Mesodermal cell (in vitro differentiated cells): ENCODE results near the gene AFF3.
"Not testable (repeated sequence)": the region's sequence is repeated elsewhere in the genome, so short reads cannot be mapped to it uniquely, and the experiment has no call there.

Experiments used
- H3K27ac ChIP-seq: 2 replicates; pipeline ENCODE4 v1.7.0; 2013; ENCODE audit warnings: mild to moderate bottlenecking, low read depth, low read length, moderate library complexity; ENCODE audit not compliant: severe bottlenecking
- H3K36me3 ChIP-seq: 2 replicates; pipeline ENCODE4 v1.7.1; 2013; ENCODE audit warnings: mild to moderate bottlenecking, low read length, moderate library complexity; ENCODE audit not compliant: control insufficient read depth, insufficient read depth
- H3K4me1 ChIP-seq: one replicate; pipeline ENCODE4 v1.7.1; 2013; ENCODE audit warnings: mild to moderate bottlenecking, low read length; ENCODE audit not compliant: insufficient read depth, control insufficient read depth, poor library complexity, severe bottlenecking
- H3K4me3 ChIP-seq: 2 replicates; pipeline ENCODE4 v1.7.0; 2013; ENCODE audit warnings: low read length, control low read depth, mild to moderate bottlenecking; ENCODE audit not compliant: insufficient read depth, poor library complexity, severe bottlenecking; ENCODE audit errors: extremely low read depth
- H3K9me3 ChIP-seq: 2 replicates; pipeline ENCODE4 v1.7.1; 2013; ENCODE audit warnings: mild to moderate bottlenecking, low read length, moderate library complexity; ENCODE audit not compliant: control insufficient read depth
- WGBS, 2 experiments: methylation state at CpG; one replicate each; pipeline ENCODE4 v1.1.5; 2013; ENCODE audit warnings: missing lambda C conversion rate in 2 of 2; ENCODE audit not compliant: insufficient coverage in 2 of 2; 5-methylcytosine and 5-hydroxymethylcytosine counted together

The AFF3 gene

GRCh38 chr2:99670768-99671734, 471.3 kb downstream of the AFF3 start:
- Histone ChIP-seq H3K4me1 (no peaks in the 10 kb centered on the region), H3K9me3 (no peaks in the 10 kb centered on the region), H3K27ac (no peak overlapping the region), H3K4me3 (no peak overlapping the region), H3K36me3 (no peaks in the 10 kb centered on the region)
- 72 to 74% methylated on average over 2 to 3 of the region's 4 CpGs for WGBS, 2 experiments

- WGBS, 2 experiments = no CpG with 5 or more reads among the region's 1 CpG
- Histone ChIP-seq H3K36me3 (no peaks in the 10 kb centered on the region), H3K4me1 (peaks cover 6% of the 10 kb centered on the region)
Observed at GRCh38 chr2:99666256-99666655, 476.1 kb downstream of the AFF3 start.

GRCh38 chr2:99663641-99664040, 478.7 kb downstream of the AFF3 start:
- H3K4me1 ChIP-seq = peaks cover 6% of the 10 kb centered on the region
- WGBS, 2 experiments = 96 to 100% methylated on average over 2 of the region's 2 CpGs
- no peak overlapping the region for H3K27ac ChIP-seq
- H3K4me3 ChIP-seq = no peak overlapping the region
- H3K36me3 ChIP-seq = no peaks in the 10 kb centered on the region
- H3K9me3 ChIP-seq = no peaks in the 10 kb centered on the region

More at GRCh38 chr2:99666256-99666655, 476.1 kb downstream of the AFF3 start:
- Histone ChIP-seq H3K4me3 (no peak overlapping the region), H3K9me3 (no peaks in the 10 kb centered on the region), H3K27ac (no peak overlapping the region)

GRCh38 chr2:99662761-99663341, 479.5 kb downstream of the AFF3 start:
- Histone ChIP-seq H3K27ac (peak overlapping the region; percentile 61), H3K9me3 (no peaks in the 10 kb centered on the region), H3K4me1 (peaks cover 6% of the 10 kb centered on the region), H3K4me3 (no peak overlapping the region), H3K36me3 (no peaks in the 10 kb centered on the region)
- 80 to 100% methylated on average over 1 to 2 of the region's 2 CpGs for WGBS, 2 experiments

GRCh38 chr2:99661761-99662160, 480.6 kb downstream of the AFF3 start:
- not testable (repeated sequence) for H3K36me3 ChIP-seq, H3K4me3 ChIP-seq, H3K9me3 ChIP-seq, H3K4me1 ChIP-seq, H3K27ac ChIP-seq
- WGBS, 2 experiments = 93 to 96% methylated on average over 5 of the region's 9 CpGs

- peaks cover 6% of the 10 kb centered on the region for H3K4me1 ChIP-seq
- no peaks in the 10 kb centered on the region for H3K36me3 ChIP-seq
- no peaks in the 10 kb centered on the region for H3K9me3 ChIP-seq
- H3K4me3 ChIP-seq = no peak overlapping the region
- no peak overlapping the region for H3K27ac ChIP-seq
- WGBS, 2 experiments = 67 to 89% methylated on average over 1 to 5 of the region's 8 CpGs
Observed at GRCh38 chr2:99660616-99661406, 481.6 kb downstream of the AFF3 start.

- WGBS, 2 experiments = 90 to 94% methylated on average over 1 to 3 of the region's 3 CpGs
Observed at GRCh38 chr2:99659874-99660273, 482.5 kb downstream of the AFF3 start.

GRCh38 chr2:99657691-99658258, 484.6 kb downstream of the AFF3 start:
- no peaks in the 10 kb centered on the region for H3K36me3 ChIP-seq
- H3K27ac ChIP-seq = no peak overlapping the region
- peaks cover 11% of the 10 kb centered on the region for H3K4me1 ChIP-seq
- WGBS, 2 experiments = 95 to 100% methylated on average over 5 to 6 of the region's 7 CpGs
- H3K4me3 ChIP-seq = no peak overlapping the region
- H3K9me3 ChIP-seq = no peaks in the 10 kb centered on the region

More at GRCh38 chr2:99659874-99660273, 482.5 kb downstream of the AFF3 start:
- Histone ChIP-seq H3K36me3 (no peaks in the 10 kb centered on the region), H3K4me3 (no peak overlapping the region), H3K27ac (no peak overlapping the region), H3K9me3 (no peaks in the 10 kb centered on the region), H3K4me1 (peaks cover 10% of the 10 kb centered on the region)

GRCh38 chr2:99656994-99657393, 485.4 kb downstream of the AFF3 start:
- Histone ChIP-seq H3K4me3 (no peak overlapping the region), H3K4me1 (peaks cover 15% of the 10 kb centered on the region), H3K36me3 (no peaks in the 10 kb centered on the region), H3K27ac (no peak overlapping the region), H3K9me3 (no peaks in the 10 kb centered on the region)
- WGBS, 2 experiments = 90% methylated on average over 4 to 5 of the region's 5 CpGs

- WGBS, 2 experiments = 90 to 91% methylated on average over 8 of the region's 9 CpGs
- Histone ChIP-seq H3K4me1 (peaks cover 16% of the 10 kb centered on the region), H3K27ac (no peak overlapping the region), H3K36me3 (no peaks in the 10 kb centered on the region), H3K4me3 (no peak overlapping the region), H3K9me3 (no peaks in the 10 kb centered on the region)
Observed at GRCh38 chr2:99653433-99653832, 489.0 kb downstream of the AFF3 start.
